ENCODE measurements around the gene SEMA5A.

DNA sequence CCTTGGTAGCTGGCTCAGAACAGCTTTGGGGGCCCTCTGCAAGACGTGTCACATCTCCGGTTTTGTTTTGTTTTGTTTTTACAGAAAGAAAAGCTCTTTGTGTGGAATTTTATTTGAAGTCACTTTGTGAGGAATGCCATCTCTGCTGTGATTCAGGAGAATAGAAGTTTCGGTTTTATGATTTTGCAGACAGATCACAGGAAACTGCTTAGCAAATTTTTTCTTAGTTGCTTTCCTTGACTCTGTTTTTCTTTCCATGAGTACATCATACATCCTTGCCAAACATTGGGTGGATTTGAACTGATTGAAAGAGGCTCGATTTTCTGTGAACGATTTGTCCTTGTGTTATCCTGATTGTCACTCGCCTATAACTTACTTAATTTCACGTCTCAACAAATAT, 5.1 kb downstream of the SEMA5A start:
- TF ChIP-seq, protein P1, sequence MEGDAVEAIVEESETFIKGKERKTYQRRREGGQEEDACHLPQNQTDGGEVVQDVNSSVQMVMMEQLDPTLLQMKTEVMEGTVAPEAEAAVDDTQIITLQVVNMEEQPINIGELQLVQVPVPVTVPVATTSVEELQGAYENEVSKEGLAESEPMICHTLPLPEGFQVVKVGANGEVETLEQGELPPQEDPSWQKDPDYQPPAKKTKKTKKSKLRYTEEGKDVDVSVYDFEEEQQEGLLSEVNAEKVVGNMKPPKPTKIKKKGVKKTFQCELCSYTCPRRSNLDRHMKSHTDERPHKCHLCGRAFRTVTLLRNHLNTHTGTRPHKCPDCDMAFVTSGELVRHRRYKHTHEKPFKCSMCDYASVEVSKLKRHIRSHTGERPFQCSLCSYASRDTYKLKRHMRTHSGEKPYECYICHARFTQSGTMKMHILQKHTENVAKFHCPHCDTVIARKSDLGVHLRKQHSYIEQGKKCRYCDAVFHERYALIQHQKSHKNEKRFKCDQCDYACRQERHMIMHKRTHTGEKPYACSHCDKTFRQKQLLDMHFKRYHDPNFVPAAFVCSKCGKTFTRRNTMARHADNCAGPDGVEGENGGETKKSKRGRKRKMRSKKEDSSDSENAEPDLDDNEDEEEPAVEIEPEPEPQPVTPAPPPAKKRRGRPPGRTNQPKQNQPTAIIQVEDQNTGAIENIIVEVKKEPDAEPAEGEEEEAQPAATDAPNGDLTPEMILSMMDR (optimal IDR thresholded peaks at IDR 0.05 in 1 of 3, IDR thresholded peaks at IDR 0.05 in 1 of 3, conservative IDR thresholded peaks at IDR 0.05 in 1 of 3; ENCODE audit: extremely low read depth in 1 of 3, insufficient read depth in 2 of 3, low read length in 3 of 3) = no peak
- TF ChIP-seq EZH2 (IDR thresholded peaks at IDR 0.05; ENCODE audit: low read length) = no peak

Data from keratinocyte (primary cell).